ENCODE data around the gene NRDE2.
"Not testable (repeated sequence)": the region's sequence is repeated elsewhere in the genome, so short reads cannot be mapped to it uniquely, and the experiment has no call there.

NRDE2 gene

GRCh38 chr14:90263748-90264449 is 67.8 kb downstream of the NRDE2 start:
- in situ Hi-C loops (cut with HindIII; ENCODE audit: low pct_ligation_motif_present, low sequenced_read_pairs): no loop called here
- no peaks in the 10 kb centered on the region for H3K27me3 ChIP-seq (replicated peaks)
- no peak overlapping the region for H3K4me3 ChIP-seq (ENCODE audit: low read depth, low read length)
- no peak overlapping the region for H3K27ac ChIP-seq
- no peak for DNase-seq
- TF ChIP-seq, protein P1, sequence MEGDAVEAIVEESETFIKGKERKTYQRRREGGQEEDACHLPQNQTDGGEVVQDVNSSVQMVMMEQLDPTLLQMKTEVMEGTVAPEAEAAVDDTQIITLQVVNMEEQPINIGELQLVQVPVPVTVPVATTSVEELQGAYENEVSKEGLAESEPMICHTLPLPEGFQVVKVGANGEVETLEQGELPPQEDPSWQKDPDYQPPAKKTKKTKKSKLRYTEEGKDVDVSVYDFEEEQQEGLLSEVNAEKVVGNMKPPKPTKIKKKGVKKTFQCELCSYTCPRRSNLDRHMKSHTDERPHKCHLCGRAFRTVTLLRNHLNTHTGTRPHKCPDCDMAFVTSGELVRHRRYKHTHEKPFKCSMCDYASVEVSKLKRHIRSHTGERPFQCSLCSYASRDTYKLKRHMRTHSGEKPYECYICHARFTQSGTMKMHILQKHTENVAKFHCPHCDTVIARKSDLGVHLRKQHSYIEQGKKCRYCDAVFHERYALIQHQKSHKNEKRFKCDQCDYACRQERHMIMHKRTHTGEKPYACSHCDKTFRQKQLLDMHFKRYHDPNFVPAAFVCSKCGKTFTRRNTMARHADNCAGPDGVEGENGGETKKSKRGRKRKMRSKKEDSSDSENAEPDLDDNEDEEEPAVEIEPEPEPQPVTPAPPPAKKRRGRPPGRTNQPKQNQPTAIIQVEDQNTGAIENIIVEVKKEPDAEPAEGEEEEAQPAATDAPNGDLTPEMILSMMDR (IDR thresholded peaks at IDR 0.05; ENCODE audit: low read depth, low read length, missing control alignments): no peak
- H3K36me3 ChIP-seq (replicated peaks): peaks cover 74% of the 10 kb centered on the region

DNA sequence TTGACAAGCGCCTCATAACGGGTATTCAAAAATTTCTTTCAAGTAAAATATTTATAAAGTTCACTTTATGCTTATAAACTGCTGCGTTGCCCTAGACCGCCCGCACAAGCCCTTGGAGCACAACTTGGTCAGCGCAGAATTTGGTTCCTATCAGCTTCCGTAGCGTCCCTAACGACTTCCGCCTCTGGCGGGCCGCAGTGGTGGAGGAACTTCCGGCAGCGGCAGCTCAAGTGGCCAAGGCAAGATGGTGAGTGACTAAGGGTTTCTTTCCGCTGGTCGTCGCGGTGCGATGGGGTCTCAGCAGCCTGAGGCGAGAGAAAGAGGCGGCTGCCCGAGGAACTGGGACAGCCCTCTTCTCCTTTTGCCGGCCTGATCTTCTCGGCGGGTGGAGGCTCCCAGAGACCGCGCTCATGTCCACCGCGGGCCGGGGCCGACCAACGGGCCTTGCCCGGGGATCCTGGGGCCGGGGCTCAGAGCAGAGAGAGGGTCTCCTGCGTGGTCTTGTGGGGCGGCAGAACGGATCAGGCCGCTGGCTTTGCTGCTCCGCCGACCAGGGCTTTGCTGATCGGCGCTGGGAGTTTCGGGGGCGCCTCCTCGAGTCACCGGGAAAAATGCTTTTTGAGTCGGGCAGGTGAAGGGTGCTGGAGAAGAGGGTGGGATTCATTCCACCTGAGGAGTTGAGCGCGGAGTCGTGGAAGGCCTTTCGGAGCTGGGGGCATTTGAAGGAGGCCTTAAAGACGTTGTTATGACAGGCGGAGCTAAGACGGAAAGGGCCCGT is 75.2 kb downstream of the NRDE2 start, which contains the start of gene PSMC1:
Gene PSMC1, plus strand, starts transcription at position 200 of the 778 bp plus-strand sequence. Its CDS starts 45 bp downstream, at position 245.
- peak; percentile 92 for DNase-seq
- peaks cover 24% of the 10 kb centered on the region for H3K36me3 ChIP-seq (replicated peaks)
- H3K4me3 ChIP-seq (ENCODE audit: low read depth, low read length): peak within 1 kb of the TSS; percentile 87
- TF ChIP-seq, protein P1 (IDR thresholded peaks at IDR 0.05; ENCODE audit: low read depth, low read length, missing control alignments): no peak
- peak within 1 kb of the TSS; percentile 94 for H3K27ac ChIP-seq
- in situ Hi-C loops (cut with HindIII; ENCODE audit: low pct_ligation_motif_present, low sequenced_read_pairs): no loop called here
- no peaks in the 10 kb centered on the region for H3K27me3 ChIP-seq (replicated peaks)

DNA sequence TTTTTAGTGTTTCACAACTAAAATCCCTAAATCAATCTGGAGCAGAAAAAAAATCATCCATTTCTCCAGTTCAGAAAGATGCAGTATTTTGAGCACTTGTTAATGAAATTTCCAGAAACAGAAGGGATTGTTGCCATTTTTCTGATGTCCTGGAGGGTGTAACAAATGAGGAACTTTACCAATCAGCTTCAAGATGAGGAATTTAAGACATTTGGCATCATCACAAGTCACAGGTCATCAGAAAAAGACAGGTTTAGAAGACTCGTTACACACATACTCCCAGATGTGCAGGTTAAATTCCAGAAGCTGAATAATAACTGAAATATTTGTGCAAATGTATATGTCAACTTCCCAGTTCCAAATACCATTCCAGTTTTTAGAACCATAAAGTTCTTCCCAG is 75.9 kb downstream of the NRDE2 start:
- Histone ChIP-seq H3K27ac (no peak overlapping the region), H3K4me3 (ENCODE audit: low read depth, low read length) (peak overlapping the region; percentile 87), H3K27me3 (replicated peaks) (no peaks in the 10 kb centered on the region), H3K36me3 (replicated peaks) (peaks cover 17% of the 10 kb centered on the region)
- TF ChIP-seq, protein P1 (IDR thresholded peaks at IDR 0.05; ENCODE audit: low read depth, low read length, missing control alignments): no peak
- in situ Hi-C loops (cut with HindIII; ENCODE audit: low pct_ligation_motif_present, low sequenced_read_pairs): no loop called here
- no peak for DNase-seq

DNA sequence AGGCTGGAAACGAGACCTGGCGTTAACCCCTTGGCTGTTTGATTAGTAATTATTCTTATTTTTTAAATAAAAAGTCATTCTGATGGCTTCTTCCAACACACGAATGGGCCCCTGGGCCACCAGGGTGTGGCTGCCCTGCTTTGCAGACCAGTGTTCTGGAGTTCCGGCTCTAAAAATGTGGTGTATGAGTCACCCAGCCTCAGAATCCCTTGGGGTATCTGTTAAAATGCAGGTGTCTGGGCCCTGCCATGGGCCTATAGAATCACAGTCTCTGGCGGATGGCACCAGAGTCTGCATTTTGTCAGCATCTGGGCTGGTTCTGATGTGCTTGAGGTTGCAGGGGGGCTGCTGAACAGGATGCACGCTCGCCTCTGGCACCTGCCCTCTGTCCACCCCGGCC is 77.9 kb downstream of the NRDE2 start:
- DNase-seq: no peak
- no peak overlapping the region for H3K4me3 ChIP-seq (ENCODE audit: low read depth, low read length)
- in situ Hi-C loops (cut with HindIII; ENCODE audit: low pct_ligation_motif_present, low sequenced_read_pairs): no loop called here
- no peaks in the 10 kb centered on the region for H3K27me3 ChIP-seq (replicated peaks)
- H3K27ac ChIP-seq: no peak overlapping the region
- TF ChIP-seq, protein P1 (IDR thresholded peaks at IDR 0.05; ENCODE audit: low read depth, low read length, missing control alignments): no peak
- H3K36me3 ChIP-seq (replicated peaks): peaks cover 5% of the 10 kb centered on the region

DNA sequence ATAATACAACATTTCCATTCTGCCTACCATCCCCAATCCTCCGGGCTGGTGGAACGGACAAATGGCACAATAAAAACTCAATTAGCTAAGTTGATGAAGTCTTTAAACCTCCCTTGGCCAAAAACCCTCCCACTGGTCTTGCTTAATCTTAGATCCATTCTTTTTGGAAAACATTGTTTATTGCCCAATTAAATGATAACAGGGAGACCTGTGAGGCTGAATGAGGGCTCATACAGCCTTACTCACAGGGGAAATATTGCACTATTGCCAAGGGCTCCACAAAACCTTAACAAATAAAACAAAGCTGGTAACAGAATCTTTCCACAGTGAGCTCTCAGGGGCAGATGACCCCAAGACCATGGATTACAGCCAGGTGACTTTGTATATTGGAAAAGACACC is 83.1 kb downstream of the NRDE2 start:
- Histone ChIP-seq H3K36me3 (replicated peaks) (no peaks in the 10 kb centered on the region), H3K27me3 (replicated peaks) (no peaks in the 10 kb centered on the region), H3K27ac (no peak overlapping the region), H3K4me3 (ENCODE audit: low read depth, low read length) (no peak overlapping the region)
- no peak for DNase-seq
- TF ChIP-seq, protein P1 (IDR thresholded peaks at IDR 0.05; ENCODE audit: low read depth, low read length, missing control alignments): no peak
- in situ Hi-C loops (cut with HindIII; ENCODE audit: low pct_ligation_motif_present, low sequenced_read_pairs): no loop called here

- H3K27ac ChIP-seq; in situ Hi-C loops (cut with HindIII; ENCODE audit: low pct_ligation_motif_present, low sequenced_read_pairs); H3K4me3 ChIP-seq (ENCODE audit: low read depth, low read length); H3K36me3 ChIP-seq (replicated peaks); H3K27me3 ChIP-seq (replicated peaks); DNase-seq: not testable (repeated sequence)
Measured at GRCh38 chr14:90247441-90247840, 84.3 kb downstream of the NRDE2 start.

Measured in brain microvascular endothelial cell (primary cell).